Cardiac fibroblast (primary cell): ENCODE results near the gene RNPS1.

Experiments used
- DNase-seq, 2 donors: peaks; one replicate each; pipeline versions ENCODE4 v3.0.0 to v3.0.0-alpha.2; 2010; ENCODE audit warnings: low read depth in 2 of 2
- H3K4me3 ChIP-seq, 2 donors: replicated peaks in 1 of 2; 1 replicate in 1 of 2; 2 replicates in 1 of 2; pipeline ENCODE4 v1.5.1; 2011; ENCODE audit warnings: low read depth in 2 of 2, low read length in 2 of 2, mild to moderate bottlenecking in 2 of 2, moderate library complexity in 1 of 2
- TF ChIP-seq, protein P1 (sequence below): IDR thresholded peaks from one replicate; pipeline ENCODE4 v1.5.1; 2011; ENCODE audit warnings: low read depth, mild to moderate bottlenecking, low read length, inconsistent platforms

Gene RNPS1

DNA sequence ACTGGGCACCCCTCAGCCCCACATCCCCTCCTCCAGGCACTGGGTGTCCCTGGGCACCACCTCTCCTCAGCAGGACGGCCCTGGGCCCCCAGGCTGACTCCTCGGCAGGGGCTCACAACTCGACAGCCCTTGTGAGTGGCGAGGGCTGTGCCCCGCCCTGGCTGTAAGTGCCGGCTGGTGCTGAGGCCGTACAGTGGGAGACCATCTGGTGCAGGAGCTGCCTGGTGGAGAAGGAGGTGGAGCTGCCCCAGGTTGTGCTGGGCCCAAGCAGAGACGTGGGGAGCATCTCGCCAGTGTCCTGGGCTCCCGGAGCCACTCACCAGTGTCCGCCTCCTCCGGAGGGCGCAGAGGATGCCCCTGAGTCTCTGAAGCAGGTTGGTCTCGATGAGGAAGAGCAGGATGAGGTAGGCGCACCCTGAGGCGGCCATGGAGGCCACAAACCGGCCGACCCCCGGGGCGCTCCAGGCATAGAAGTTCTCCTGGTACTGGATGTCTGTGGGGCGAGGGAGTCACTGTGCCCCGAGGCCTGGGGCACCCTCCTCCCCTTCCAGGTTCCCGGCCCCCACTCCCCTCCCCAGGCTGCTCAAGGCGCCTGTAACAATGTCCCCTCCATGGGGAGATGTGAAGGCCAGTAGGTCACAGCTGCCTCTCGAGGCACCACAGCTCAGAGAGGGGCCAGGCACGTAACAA is 15.1 kb upstream of the RNPS1 start:
- DNase-seq = no peak
- TF ChIP-seq, protein P1, sequence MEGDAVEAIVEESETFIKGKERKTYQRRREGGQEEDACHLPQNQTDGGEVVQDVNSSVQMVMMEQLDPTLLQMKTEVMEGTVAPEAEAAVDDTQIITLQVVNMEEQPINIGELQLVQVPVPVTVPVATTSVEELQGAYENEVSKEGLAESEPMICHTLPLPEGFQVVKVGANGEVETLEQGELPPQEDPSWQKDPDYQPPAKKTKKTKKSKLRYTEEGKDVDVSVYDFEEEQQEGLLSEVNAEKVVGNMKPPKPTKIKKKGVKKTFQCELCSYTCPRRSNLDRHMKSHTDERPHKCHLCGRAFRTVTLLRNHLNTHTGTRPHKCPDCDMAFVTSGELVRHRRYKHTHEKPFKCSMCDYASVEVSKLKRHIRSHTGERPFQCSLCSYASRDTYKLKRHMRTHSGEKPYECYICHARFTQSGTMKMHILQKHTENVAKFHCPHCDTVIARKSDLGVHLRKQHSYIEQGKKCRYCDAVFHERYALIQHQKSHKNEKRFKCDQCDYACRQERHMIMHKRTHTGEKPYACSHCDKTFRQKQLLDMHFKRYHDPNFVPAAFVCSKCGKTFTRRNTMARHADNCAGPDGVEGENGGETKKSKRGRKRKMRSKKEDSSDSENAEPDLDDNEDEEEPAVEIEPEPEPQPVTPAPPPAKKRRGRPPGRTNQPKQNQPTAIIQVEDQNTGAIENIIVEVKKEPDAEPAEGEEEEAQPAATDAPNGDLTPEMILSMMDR = no peak
- no peak overlapping the region for H3K4me3 ChIP-seq

GRCh38 chr16:2282262-2282661 is 14.3 kb upstream of the RNPS1 start:
- no peak overlapping the region for H3K4me3 ChIP-seq
- DNase-seq = no peak
- TF ChIP-seq, protein P1 = no peak

- TF ChIP-seq, protein P1 = no peak
- no peak for DNase-seq
- no peak overlapping the region for H3K4me3 ChIP-seq
Measured at GRCh38 chr16:2280981-2281542, 13.1 kb upstream of the RNPS1 start.

DNA sequence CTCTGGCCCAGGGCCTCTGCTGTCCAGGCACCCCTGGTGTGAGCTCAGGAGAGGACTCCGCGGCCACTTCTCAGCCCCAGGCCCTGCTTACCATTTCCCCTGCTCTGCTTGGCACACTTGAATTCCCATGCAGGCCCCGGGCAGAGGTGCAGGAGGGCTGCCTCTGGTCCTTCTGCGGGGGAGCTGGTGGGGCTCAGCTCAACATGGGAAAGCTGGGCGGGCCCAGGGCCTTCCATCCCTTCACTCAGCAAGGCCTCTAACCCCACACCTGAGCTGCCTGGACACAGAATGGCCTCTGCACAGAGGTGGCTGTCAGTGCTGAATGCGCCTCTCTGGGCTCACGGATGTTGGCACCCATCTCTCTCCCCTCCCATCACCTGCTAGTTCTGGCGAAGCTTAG is 12.5 kb upstream of the RNPS1 start:
- no peak for DNase-seq
- no peak overlapping the region for H3K4me3 ChIP-seq
- TF ChIP-seq, protein P1 = no peak

DNA sequence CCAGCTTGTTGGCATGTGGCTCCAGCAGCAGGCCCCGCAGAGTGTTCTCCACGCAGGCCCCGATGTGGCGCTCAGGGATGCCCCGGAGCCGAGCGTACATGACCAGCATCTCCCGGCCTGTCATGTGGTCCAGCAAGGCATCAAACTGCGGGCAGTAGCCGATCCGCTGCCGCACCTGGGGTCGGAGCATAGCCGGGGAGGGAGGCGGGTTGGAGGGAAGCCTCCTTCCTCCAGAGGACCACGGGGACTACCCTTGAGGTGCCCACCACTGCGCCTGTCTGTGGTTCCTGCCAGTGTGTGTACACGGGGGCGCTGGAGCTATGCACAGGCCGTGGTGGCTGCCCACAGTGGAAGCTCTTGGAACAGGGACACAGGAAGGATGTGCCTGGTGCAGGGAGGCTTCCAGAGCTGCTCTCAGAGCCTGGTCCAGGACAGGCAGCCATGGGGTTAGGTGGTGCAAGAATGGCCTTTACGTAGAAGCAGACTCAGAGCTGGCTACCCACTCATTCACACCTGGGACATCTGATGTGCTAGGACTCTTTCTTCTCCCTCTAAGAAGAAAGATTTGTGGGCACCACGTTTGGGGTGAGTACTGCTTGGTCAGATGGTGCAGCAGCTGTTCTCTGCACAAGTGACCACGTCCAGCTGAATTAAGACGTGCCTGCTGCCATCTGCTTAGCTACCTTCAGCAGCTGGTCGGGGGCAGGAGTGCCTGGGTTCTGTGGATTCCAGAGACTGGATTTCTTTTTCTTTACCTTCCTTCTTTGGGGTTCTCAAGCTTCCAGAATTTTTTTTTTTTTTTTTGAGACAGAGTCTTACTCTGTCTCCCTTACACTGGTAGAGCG is 11.3 kb upstream of the RNPS1 start:
- TF ChIP-seq, protein P1 = no peak
- DNase-seq = no peak
- H3K4me3 ChIP-seq = no peak overlapping the region

DNA sequence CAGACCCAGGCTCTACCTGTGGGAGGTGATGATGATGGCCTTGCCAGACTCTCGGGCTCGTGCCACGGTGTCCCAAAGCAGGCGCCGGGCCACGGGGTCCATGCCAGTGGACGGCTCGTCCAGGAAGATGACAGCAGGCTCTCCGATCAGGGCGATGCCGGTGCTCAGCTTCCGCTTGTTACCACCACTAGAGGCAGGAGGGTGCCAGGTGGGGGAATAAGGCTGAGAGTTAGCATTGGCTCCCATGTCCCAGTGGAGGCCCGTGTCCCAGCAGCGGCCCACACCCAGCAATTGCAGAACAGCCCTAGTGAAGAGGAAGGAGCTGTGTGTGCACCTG is 10.3 kb upstream of the RNPS1 start:
- DNase-seq = no peak
- H3K4me3 ChIP-seq = no peak overlapping the region

More for the DNA sequence above, 10.3 kb upstream of the RNPS1 start:
- TF ChIP-seq, protein P1 = no peak
